ENCODE results near the gene PRTG. TPM values are rescaled to one million over a fixed set of nuclear protein-coding genes. Genes with fewer than 3 reads are reported as not detected.

The PRTG gene
- total RNA-seq, 2 donors from 2014 or later, result 0.44 to 3.3 TPM

DNA sequence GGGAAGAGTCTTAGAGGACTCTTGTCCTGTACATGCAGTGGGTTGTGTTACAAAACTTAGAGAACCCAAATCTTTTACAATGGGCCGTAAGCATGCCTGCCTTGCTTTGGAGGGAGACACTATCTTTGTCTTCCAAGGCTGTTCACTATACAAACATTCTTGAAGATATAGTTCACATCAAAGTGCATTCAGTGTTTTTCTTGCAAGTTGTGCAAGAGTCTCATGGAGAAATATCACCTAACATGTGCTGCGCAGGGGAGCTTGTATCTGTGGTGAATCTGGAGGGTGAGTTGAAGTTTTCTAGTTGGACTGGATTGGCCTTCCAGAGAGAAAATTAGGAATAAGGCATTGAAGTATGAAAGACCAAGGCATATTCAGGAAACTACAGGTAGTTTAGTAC, 7.8 kb upstream of the PRTG start:
- Histone ChIP-seq H3K27ac (no peak overlapping the region), H3K9me3 (no peaks in the 10 kb centered on the region), H3K27me3 (no peaks in the 10 kb centered on the region), H3K4me1 (no peaks in the 10 kb centered on the region), H3K4me3 (no peak overlapping the region), H3K36me3 (no peaks in the 10 kb centered on the region)
- no peak for DNase-seq (ENCODE audit: low spot score)
- TF ChIP-seq, protein P1, sequence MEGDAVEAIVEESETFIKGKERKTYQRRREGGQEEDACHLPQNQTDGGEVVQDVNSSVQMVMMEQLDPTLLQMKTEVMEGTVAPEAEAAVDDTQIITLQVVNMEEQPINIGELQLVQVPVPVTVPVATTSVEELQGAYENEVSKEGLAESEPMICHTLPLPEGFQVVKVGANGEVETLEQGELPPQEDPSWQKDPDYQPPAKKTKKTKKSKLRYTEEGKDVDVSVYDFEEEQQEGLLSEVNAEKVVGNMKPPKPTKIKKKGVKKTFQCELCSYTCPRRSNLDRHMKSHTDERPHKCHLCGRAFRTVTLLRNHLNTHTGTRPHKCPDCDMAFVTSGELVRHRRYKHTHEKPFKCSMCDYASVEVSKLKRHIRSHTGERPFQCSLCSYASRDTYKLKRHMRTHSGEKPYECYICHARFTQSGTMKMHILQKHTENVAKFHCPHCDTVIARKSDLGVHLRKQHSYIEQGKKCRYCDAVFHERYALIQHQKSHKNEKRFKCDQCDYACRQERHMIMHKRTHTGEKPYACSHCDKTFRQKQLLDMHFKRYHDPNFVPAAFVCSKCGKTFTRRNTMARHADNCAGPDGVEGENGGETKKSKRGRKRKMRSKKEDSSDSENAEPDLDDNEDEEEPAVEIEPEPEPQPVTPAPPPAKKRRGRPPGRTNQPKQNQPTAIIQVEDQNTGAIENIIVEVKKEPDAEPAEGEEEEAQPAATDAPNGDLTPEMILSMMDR (IDR thresholded peaks at IDR 0.05), result no peak

DNA sequence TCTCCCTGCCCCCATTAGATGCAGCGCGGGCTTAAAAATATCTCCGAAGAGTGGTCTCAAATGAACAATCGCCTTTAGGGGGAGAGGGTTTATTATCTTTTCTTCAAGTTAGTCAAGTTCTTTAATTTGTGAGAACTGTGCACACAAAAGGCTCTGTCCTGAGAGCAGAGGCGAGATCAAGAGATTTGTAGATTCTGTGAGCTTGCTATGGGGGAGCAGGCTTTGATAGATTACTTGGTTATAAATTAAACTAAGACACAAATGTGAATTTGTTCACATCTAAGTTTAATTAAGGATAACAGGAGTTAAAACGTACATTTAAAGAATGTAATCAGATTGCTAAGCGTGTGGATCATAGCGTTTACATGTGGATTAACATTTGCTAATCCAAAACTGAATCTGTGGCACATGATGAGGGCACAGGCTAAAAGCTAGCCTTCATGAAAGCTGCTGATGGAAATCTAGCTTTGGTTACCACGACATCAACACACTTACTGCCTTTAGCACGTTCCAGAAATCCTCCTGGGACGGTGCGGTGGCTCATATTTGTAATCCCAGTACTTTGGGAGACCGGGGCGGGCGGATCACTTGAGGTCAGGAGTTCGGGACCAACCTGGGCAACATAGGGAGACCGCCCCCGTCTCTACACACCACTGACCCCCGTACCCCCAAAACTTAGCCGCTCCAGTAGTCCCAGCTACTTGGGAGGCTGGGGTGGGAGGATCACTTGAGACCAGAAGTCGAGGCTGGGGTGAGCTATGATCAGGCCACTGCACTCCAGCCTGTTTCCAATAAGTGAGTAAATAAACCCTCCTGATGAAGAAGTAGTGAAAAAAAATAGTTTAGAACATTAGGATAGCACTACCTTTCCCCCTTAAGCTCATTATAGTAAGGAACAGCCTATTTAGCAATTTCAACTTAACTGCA, 1.0 kb upstream of the PRTG start:
- H3K27ac ChIP-seq, result peak overlapping the region in 1 of 2 donors; percentile 70
- no peaks in the 10 kb centered on the region for H3K4me1 ChIP-seq
- no peaks in the 10 kb centered on the region for H3K9me3 ChIP-seq
- DNase-seq (ENCODE audit: low spot score), result no peak
- H3K27me3 ChIP-seq, result no peaks in the 10 kb centered on the region
- TF ChIP-seq, protein P1 (IDR thresholded peaks at IDR 0.05), result no peak
- H3K36me3 ChIP-seq, result no peaks in the 10 kb centered on the region
- H3K4me3 ChIP-seq, result peak overlapping the region; percentile 57 to 79

DNA sequence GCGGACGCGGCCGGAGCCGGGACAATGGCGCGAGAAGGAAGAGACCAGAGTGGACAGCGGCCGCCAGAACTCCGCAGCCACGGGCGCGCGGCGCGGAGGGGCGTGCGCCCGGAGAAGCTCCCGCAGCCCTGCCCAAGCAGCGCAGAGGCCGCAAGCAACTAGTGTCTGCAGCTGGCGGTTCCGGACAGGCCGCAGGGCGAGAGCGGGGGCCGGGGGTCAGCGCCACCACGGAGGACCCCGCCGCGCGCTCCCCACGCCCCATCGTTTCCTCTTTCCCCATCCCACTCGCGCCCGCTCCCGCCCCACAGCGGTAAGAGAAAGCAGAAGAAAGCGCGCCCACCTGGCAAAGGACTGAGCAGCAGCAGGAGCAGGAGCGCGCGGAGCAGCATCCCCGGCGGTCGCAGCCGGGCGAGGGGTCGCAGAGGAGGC, 440 bp downstream of the PRTG start:
- TF ChIP-seq, protein P1 (IDR thresholded peaks at IDR 0.05), result no peak
- DNase-seq (ENCODE audit: low spot score), result no peak

DNA sequence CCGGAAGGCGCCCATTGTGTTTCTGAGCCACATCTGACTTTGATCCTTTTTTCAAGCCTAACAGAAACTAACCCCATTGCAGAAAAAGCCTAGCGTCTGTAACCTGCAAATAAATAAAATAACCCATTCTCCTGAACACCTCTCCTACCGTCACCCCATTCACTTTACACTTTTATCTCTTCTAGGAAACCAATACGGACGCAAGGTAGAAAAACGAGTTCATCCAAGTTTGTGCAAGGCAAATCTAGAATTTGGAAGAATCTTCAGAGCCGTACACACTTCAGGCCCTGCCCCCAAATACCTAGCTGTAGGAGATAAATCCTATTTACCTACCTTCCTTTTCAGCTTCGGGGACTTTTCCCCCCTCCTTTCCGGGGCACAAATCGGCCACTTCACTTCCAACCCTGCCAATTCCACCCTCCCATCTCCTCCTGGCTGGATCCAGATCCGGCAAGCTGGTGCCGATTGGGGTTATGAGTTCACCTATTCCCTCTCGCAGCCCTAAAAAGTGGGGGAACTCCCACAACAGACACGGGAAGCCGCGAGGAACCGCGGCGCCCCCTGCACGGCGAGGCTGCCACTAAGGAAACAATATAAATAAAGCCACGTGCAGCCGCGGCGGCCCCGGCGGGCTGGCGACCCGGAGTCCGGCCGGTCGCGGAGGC, 987 bp downstream of the PRTG start:
- Histone ChIP-seq H3K36me3 (no peaks in the 10 kb centered on the region), H3K9me3 (no peaks in the 10 kb centered on the region), H3K27ac (peak overlapping the region in 1 of 2 donors; percentile 70), H3K4me1 (no peaks in the 10 kb centered on the region), H3K4me3 (peak overlapping the region; percentile 57 to 79), H3K27me3 (no peaks in the 10 kb centered on the region)
- no peak for DNase-seq (ENCODE audit: low spot score)
- TF ChIP-seq, protein P1 (IDR thresholded peaks at IDR 0.05), result no peak

More for the DNA sequence above, 440 bp downstream of the PRTG start:
- Histone ChIP-seq H3K27ac (peak overlapping the region; percentile 37 to 70), H3K36me3 (no peaks in the 10 kb centered on the region), H3K4me3 (peak overlapping the region; percentile 57 to 79), H3K27me3 (no peaks in the 10 kb centered on the region), H3K9me3 (no peaks in the 10 kb centered on the region), H3K4me1 (no peaks in the 10 kb centered on the region)

DNA sequence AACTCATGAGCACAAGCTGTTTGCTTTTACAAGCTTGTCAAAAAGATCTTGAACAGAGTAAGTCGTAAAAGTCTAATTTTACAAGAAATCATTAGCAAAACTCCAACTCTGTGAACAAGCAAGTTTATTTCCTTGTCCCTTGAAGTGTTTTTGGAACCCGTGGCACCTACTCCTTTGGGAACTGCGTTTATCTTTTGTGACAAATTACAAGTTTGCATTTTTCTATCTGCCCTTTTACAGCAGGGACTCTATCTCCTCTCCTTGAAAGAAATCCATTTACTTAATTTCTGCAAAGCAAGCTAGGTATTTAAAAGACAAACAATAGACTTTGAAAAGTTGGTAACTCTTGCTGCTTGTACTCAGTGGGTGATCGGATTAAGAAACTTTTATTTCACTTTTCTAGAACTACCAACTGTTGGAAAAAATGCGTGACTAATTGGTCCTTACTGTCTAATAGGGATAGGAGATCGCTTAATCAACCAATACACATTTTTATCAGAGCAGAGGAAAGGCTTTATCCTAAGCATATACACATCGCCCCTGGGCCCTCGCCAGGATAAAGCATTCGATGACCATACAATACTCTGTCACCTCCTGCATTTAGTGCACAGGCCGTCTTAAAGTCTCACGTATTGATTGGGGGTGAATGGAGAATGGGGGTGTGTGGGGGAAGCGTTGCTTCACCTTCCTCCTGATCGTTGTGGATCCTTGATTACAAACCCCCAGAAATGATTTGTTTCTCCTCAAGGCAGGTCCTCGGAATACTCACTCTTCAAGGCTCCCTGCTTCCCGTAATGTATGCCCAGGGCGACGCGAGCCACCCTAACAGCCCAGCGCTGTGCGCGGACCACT, 1.7 kb downstream of the PRTG start:
- Histone ChIP-seq H3K36me3 (no peaks in the 10 kb centered on the region), H3K4me3 (peak overlapping the region; percentile 57 to 79), H3K27ac (no peak overlapping the region), H3K4me1 (no peaks in the 10 kb centered on the region), H3K27me3 (no peaks in the 10 kb centered on the region), H3K9me3 (no peaks in the 10 kb centered on the region)
- TF ChIP-seq, protein P1 (IDR thresholded peaks at IDR 0.05), result no peak
- DNase-seq (ENCODE audit: low spot score), result no peak
